ENCODE measurements around the gene PNPLA8. TPM values are rescaled to one million over a fixed set of nuclear protein-coding genes. Genes with fewer than 3 reads are reported as not detected.

The PNPLA8 gene
- total and polyA plus RNA-seq, 4 donors: 14.7 to 30.3 (median 23.0) TPM

DNA sequence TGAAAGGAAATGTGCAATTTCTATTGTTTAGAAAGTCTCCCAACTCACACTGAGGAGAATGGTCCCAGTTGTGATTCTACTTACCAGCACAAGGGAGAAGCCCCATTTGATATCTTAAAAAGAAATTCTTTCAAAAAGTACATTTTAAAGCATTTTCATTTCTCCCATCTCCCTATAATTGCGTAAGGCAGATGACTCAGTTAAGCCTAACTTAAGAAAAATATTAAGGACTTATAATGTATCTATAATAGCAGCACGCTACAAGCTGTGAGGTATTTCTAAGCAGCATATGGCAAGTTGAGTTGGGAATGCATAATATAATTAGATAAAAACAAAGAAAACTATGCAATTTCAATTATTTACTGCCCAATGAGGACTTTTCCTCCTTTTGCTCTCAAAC, 61.2 kb downstream of the PNPLA8 start (continued):
- TF ChIP-seq, protein P1, sequence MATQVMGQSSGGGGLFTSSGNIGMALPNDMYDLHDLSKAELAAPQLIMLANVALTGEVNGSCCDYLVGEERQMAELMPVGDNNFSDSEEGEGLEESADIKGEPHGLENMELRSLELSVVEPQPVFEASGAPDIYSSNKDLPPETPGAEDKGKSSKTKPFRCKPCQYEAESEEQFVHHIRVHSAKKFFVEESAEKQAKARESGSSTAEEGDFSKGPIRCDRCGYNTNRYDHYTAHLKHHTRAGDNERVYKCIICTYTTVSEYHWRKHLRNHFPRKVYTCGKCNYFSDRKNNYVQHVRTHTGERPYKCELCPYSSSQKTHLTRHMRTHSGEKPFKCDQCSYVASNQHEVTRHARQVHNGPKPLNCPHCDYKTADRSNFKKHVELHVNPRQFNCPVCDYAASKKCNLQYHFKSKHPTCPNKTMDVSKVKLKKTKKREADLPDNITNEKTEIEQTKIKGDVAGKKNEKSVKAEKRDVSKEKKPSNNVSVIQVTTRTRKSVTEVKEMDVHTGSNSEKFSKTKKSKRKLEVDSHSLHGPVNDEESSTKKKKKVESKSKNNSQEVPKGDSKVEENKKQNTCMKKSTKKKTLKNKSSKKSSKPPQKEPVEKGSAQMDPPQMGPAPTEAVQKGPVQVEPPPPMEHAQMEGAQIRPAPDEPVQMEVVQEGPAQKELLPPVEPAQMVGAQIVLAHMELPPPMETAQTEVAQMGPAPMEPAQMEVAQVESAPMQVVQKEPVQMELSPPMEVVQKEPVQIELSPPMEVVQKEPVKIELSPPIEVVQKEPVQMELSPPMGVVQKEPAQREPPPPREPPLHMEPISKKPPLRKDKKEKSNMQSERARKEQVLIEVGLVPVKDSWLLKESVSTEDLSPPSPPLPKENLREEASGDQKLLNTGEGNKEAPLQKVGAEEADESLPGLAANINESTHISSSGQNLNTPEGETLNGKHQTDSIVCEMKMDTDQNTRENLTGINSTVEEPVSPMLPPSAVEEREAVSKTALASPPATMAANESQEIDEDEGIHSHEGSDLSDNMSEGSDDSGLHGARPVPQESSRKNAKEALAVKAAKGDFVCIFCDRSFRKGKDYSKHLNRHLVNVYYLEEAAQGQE (IDR thresholded peaks at IDR 0.05): no peak

DNA sequence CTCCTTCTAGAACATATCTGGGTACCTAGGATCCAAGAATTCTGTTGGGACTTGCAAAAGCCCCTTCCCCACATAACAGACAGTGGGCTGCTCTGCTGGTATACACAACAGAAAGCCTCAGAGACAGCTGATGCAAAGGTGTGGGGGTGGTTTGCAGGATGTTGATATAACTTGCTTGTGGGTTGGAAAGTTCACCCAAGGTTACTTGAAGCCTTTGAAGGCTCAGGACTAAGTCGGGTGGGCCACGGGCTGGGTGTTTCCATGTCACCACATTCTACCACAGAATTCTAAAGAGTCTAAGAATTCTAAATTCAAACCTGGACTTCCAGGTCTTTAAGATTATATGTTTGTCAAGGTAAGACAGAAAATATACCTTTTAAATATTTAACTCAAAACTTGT, 62.3 kb downstream of the PNPLA8 start:
- no peak for TF ChIP-seq YY1 (IDR thresholded peaks at IDR 0.05)
- TF ChIP-seq, protein P2, sequence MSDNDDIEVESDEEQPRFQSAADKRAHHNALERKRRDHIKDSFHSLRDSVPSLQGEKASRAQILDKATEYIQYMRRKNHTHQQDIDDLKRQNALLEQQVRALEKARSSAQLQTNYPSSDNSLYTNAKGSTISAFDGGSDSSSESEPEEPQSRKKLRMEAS (IDR thresholded peaks at IDR 0.05): no peak
- no peak for TF ChIP-seq GABPA (IDR thresholded peaks at IDR 0.05 in 1 of 2, conservative IDR thresholded peaks at IDR 0.05 in 1 of 2)
- TF ChIP-seq FOXA1 (IDR thresholded peaks at IDR 0.05): no peak
- no peak for TF ChIP-seq RXRA (IDR thresholded peaks at IDR 0.05)
- TF ChIP-seq RAD21 (IDR thresholded peaks at IDR 0.05): no peak
- no peak for TF ChIP-seq HNF4A (conservative IDR thresholded peaks at IDR 0.05)
- TF ChIP-seq, protein P3, sequence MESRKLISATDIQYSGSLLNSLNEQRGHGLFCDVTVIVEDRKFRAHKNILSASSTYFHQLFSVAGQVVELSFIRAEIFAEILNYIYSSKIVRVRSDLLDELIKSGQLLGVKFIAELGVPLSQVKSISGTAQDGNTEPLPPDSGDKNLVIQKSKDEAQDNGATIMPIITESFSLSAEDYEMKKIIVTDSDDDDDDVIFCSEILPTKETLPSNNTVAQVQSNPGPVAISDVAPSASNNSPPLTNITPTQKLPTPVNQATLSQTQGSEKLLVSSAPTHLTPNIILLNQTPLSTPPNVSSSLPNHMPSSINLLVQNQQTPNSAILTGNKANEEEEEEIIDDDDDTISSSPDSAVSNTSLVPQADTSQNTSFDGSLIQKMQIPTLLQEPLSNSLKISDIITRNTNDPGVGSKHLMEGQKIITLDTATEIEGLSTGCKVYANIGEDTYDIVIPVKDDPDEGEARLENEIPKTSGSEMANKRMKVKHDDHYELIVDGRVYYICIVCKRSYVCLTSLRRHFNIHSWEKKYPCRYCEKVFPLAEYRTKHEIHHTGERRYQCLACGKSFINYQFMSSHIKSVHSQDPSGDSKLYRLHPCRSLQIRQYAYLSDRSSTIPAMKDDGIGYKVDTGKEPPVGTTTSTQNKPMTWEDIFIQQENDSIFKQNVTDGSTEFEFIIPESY (IDR thresholded peaks at IDR 0.05): no peak
- no peak for TF ChIP-seq TAF1 (conservative IDR thresholded peaks at IDR 0.05)
- TF ChIP-seq JUND (IDR thresholded peaks at IDR 0.05): no peak
- TF ChIP-seq, protein P4, sequence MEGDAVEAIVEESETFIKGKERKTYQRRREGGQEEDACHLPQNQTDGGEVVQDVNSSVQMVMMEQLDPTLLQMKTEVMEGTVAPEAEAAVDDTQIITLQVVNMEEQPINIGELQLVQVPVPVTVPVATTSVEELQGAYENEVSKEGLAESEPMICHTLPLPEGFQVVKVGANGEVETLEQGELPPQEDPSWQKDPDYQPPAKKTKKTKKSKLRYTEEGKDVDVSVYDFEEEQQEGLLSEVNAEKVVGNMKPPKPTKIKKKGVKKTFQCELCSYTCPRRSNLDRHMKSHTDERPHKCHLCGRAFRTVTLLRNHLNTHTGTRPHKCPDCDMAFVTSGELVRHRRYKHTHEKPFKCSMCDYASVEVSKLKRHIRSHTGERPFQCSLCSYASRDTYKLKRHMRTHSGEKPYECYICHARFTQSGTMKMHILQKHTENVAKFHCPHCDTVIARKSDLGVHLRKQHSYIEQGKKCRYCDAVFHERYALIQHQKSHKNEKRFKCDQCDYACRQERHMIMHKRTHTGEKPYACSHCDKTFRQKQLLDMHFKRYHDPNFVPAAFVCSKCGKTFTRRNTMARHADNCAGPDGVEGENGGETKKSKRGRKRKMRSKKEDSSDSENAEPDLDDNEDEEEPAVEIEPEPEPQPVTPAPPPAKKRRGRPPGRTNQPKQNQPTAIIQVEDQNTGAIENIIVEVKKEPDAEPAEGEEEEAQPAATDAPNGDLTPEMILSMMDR (IDR thresholded peaks at IDR 0.05; ENCODE audit: low read depth, low read length, missing input control): no peak
- TF ChIP-seq, protein P1 (IDR thresholded peaks at IDR 0.05): no peak
- no peak for TF ChIP-seq EGR1 (IDR thresholded peaks at IDR 0.05; ENCODE audit: low read depth in 2 of 2)
- no peak for TF ChIP-seq HNF4G (IDR thresholded peaks at IDR 0.05)
- TF ChIP-seq, protein P5, sequence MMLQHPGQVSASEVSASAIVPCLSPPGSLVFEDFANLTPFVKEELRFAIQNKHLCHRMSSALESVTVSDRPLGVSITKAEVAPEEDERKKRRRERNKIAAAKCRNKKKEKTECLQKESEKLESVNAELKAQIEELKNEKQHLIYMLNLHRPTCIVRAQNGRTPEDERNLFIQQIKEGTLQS (IDR thresholded peaks at IDR 0.05): no peak
- no peak for TF ChIP-seq SP1 (IDR thresholded peaks at IDR 0.05)
- TF ChIP-seq FOXA2 (IDR thresholded peaks at IDR 0.05): no peak
- TF ChIP-seq NR2F2 (IDR thresholded peaks at IDR 0.05): no peak
- DNase-seq (ENCODE audit: low spot score): no peak
- H3K9ac ChIP-seq (ENCODE audit: low read depth in 1 of 2, low read length in 2 of 2): no peak overlapping the region
- H3K27ac ChIP-seq (ENCODE audit: low read depth in 1 of 2, low read length in 2 of 2): no peak overlapping the region
- no peaks in the 10 kb centered on the region for H3K4me1 ChIP-seq (ENCODE audit: control insufficient read depth in 4 of 4, insufficient read depth in 4 of 4, low read length in 3 of 4)
- no peaks in the 10 kb centered on the region for H3K36me3 ChIP-seq (ENCODE audit: control insufficient read depth in 4 of 4, insufficient read depth in 3 of 4, low read depth in 1 of 4, low read length in 3 of 4)
- WGBS: 69% methylated on average over 2 of the region's 2 CpGs
- H3K27me3 ChIP-seq (ENCODE audit: control insufficient read depth in 4 of 4, insufficient read depth in 4 of 4, low read length in 3 of 4): peaks cover 0 to under 1% (median 0%) of the 10 kb centered on the region in 4 donors
- no peaks in the 10 kb centered on the region for H3K9me3 ChIP-seq (ENCODE audit: control insufficient read depth in 4 of 4, low read length in 3 of 4)
- no peak overlapping the region for H3K4me3 ChIP-seq (ENCODE audit: low read depth in 1 of 3, low read length in 3 of 3)
